ENCODE measurements around the gene DDX47.
A peak's percentile ranks its signal among the peaks of the same experiment; 100 is the strongest.

DDX47 gene

GRCh38 chr12:12811343-12811742 lies 1.8 kb upstream of the DDX47 start:
- no peaks in the 10 kb centered on the region for H3K9me3 ChIP-seq (ENCODE audit: control insufficient read depth, insufficient read depth, low read length)
- H3K4me2 ChIP-seq (ENCODE audit: low read length), result no peak overlapping the region
- no peak overlapping the region for H3K4me3 ChIP-seq (ENCODE audit: low read length)
- H3K9me2 ChIP-seq (replicated peaks; ENCODE audit: control insufficient read depth, low read length), result no peaks in the 10 kb centered on the region
- TF ChIP-seq EZH2phosphoT487 (IDR thresholded peaks at IDR 0.05; ENCODE audit: borderline replicate concordance, low read length) (no peak), CTCF (IDR thresholded peaks at IDR 0.05; ENCODE audit: low read depth, low read length, poor library complexity, severe bottlenecking) (no peak)
- H3K79me2 ChIP-seq (ENCODE audit: control insufficient read depth, low read length), result peaks cover 32% of the 10 kb centered on the region
- H3K27ac ChIP-seq (ENCODE audit: low read depth, low read length), result no peak overlapping the region
- H3K36me3 ChIP-seq (ENCODE audit: control insufficient read depth, low read length), result peaks cover 25% of the 10 kb centered on the region
- H3K27me3 ChIP-seq (ENCODE audit: control insufficient read depth, low read length), result no peaks in the 10 kb centered on the region
- H4K20me1 ChIP-seq (ENCODE audit: control insufficient read depth, insufficient read depth, low read depth, low read length), result no peaks in the 10 kb centered on the region
- peaks cover 46% of the 10 kb centered on the region for H3K4me1 ChIP-seq (ENCODE audit: control insufficient read depth, low read length)
- no peaks in the 10 kb centered on the region for H3F3A ChIP-seq (ENCODE audit: control insufficient read depth, insufficient read depth)

- peaks cover 47% of the 10 kb centered on the region for H3K4me1 ChIP-seq (ENCODE audit: control insufficient read depth, low read length)
- H3K9me2 ChIP-seq (replicated peaks; ENCODE audit: control insufficient read depth, low read length), result no peaks in the 10 kb centered on the region
- no peaks in the 10 kb centered on the region for H3K27me3 ChIP-seq (ENCODE audit: control insufficient read depth, low read length)
- H3K36me3 ChIP-seq (ENCODE audit: control insufficient read depth, low read length), result peaks cover 33% of the 10 kb centered on the region
- no peaks in the 10 kb centered on the region for H3F3A ChIP-seq (ENCODE audit: control insufficient read depth, insufficient read depth)
- H4K20me1 ChIP-seq (ENCODE audit: control insufficient read depth, insufficient read depth, low read depth, low read length), result no peaks in the 10 kb centered on the region
- no peak overlapping the region for H3K4me2 ChIP-seq (ENCODE audit: low read length)
- H3K9me3 ChIP-seq (ENCODE audit: control insufficient read depth, insufficient read depth, low read length), result no peaks in the 10 kb centered on the region
- peaks cover 41% of the 10 kb centered on the region for H3K79me2 ChIP-seq (ENCODE audit: control insufficient read depth, low read length)
- TF ChIP-seq EZH2phosphoT487 (IDR thresholded peaks at IDR 0.05; ENCODE audit: borderline replicate concordance, low read length) (no peak), CTCF (IDR thresholded peaks at IDR 0.05; ENCODE audit: low read depth, low read length, poor library complexity, severe bottlenecking) (no peak)
- no peak overlapping the region for H3K4me3 ChIP-seq (ENCODE audit: low read length)
- H3K27ac ChIP-seq (ENCODE audit: low read depth, low read length), result no peak overlapping the region
Measured at GRCh38 chr12:12812174-12812573, 972 bp upstream of the DDX47 start.

GRCh38 chr12:12812618-12813119 lies 477 bp upstream of the DDX47 start:
- H3K27me3 ChIP-seq (ENCODE audit: control insufficient read depth, low read length), result no peaks in the 10 kb centered on the region
- H3K36me3 ChIP-seq (ENCODE audit: control insufficient read depth, low read length), result peaks cover 38% of the 10 kb centered on the region
- peak overlapping the region; percentile 75; the same call in 1 of the 2 replicates for H3K4me2 ChIP-seq (ENCODE audit: low read length)
- H3K4me1 ChIP-seq (ENCODE audit: control insufficient read depth, low read length), result peaks cover 42% of the 10 kb centered on the region
- H3K27ac ChIP-seq (ENCODE audit: low read depth, low read length), result no peak overlapping the region
- H3F3A ChIP-seq (ENCODE audit: control insufficient read depth, insufficient read depth), result no peaks in the 10 kb centered on the region
- no peaks in the 10 kb centered on the region for H4K20me1 ChIP-seq (ENCODE audit: control insufficient read depth, insufficient read depth, low read depth, low read length)
- peaks cover 45% of the 10 kb centered on the region for H3K79me2 ChIP-seq (ENCODE audit: control insufficient read depth, low read length)
- no peaks in the 10 kb centered on the region for H3K9me3 ChIP-seq (ENCODE audit: control insufficient read depth, insufficient read depth, low read length)
- H3K9me2 ChIP-seq (replicated peaks; ENCODE audit: control insufficient read depth, low read length), result no peaks in the 10 kb centered on the region
- no peak for TF ChIP-seq EZH2phosphoT487 (IDR thresholded peaks at IDR 0.05; ENCODE audit: borderline replicate concordance, low read length)
- no peak for TF ChIP-seq CTCF (IDR thresholded peaks at IDR 0.05; ENCODE audit: low read depth, low read length, poor library complexity, severe bottlenecking)
- H3K4me3 ChIP-seq (ENCODE audit: low read length), result no peak overlapping the region
